ENCODE measurements around the gene HTR1E.
A peak's percentile ranks its signal among the peaks of the same experiment; 100 is the strongest.
"Not testable (repeated sequence)": the region's sequence is repeated elsewhere in the genome, so short reads cannot be mapped to it uniquely, and the experiment has no call there.

HTR1E gene

GRCh38 chr6:86937219-86938079, at the start of gene HTR1E:
Gene HTR1E, plus strand, starts transcription at chr6:86937528. Its CDS starts 77,807 bp downstream, at chr6:87015335.
- DNase-seq (ENCODE audit: low read depth, low spot score) = no peak

GRCh38 chr6:86888301-86888700, 49.0 kb upstream of the HTR1E start:
- DNase-seq (ENCODE audit: low read depth, low spot score) = no peak

- not testable (repeated sequence) for DNase-seq (ENCODE audit: low read depth, low spot score)
Observed at GRCh38 chr6:86897265-86897664, 40.1 kb upstream of the HTR1E start.

GRCh38 chr6:86913795-86914194, 23.5 kb upstream of the HTR1E start:
- no peak for DNase-seq (ENCODE audit: low read depth, low spot score)

GRCh38 chr6:86916393-86916792, 20.9 kb upstream of the HTR1E start:
- DNase-seq (ENCODE audit: low read depth, low spot score) = no peak

GRCh38 chr6:86927138-86927537, 10.2 kb upstream of the HTR1E start:
- DNase-seq (ENCODE audit: low read depth, low spot score) = not testable (repeated sequence)

GRCh38 chr6:86927859-86928258, 9.5 kb upstream of the HTR1E start:
- not testable (repeated sequence) for DNase-seq (ENCODE audit: low read depth, low spot score)

GRCh38 chr6:86934365-86934764, 3.0 kb upstream of the HTR1E start:
- DNase-seq (ENCODE audit: low read depth, low spot score) = no peak

- peak; percentile 65 for DNase-seq (ENCODE audit: low read depth, low spot score)
Observed at GRCh38 chr6:86936834-86937218, 502 bp upstream of the HTR1E start.

- no peak for DNase-seq (ENCODE audit: low read depth, low spot score)
Observed at GRCh38 chr6:86938814-86939213, 1.5 kb downstream of the HTR1E start.

- DNase-seq (ENCODE audit: low read depth, low spot score) = no peak
Observed at GRCh38 chr6:86941461-86941860, 4.1 kb downstream of the HTR1E start.

GRCh38 chr6:86942769-86943516, 5.6 kb downstream of the HTR1E start:
- DNase-seq (ENCODE audit: low read depth, low spot score) = no peak

- no peak for DNase-seq (ENCODE audit: low read depth, low spot score)
Observed at GRCh38 chr6:86943819-86944407, 6.6 kb downstream of the HTR1E start.

- DNase-seq (ENCODE audit: low read depth, low spot score) = no peak
Observed at GRCh38 chr6:86949771-86950170, 12.4 kb downstream of the HTR1E start.

- no peak for DNase-seq (ENCODE audit: low read depth, low spot score)
Observed at GRCh38 chr6:86952991-86953390, 15.7 kb downstream of the HTR1E start.

GRCh38 chr6:86959656-86960055, 22.3 kb downstream of the HTR1E start:
- no peak for DNase-seq (ENCODE audit: low read depth, low spot score)

- no peak for DNase-seq (ENCODE audit: low read depth, low spot score)
Observed at GRCh38 chr6:86961455-86962200, 24.3 kb downstream of the HTR1E start.

- DNase-seq (ENCODE audit: low read depth, low spot score) = no peak
Observed at GRCh38 chr6:86963352-86963751, 26.0 kb downstream of the HTR1E start.

- DNase-seq (ENCODE audit: low read depth, low spot score) = no peak
Observed at GRCh38 chr6:86964029-86964579, 26.8 kb downstream of the HTR1E start.

- DNase-seq (ENCODE audit: low read depth, low spot score) = no peak
Observed at GRCh38 chr6:86966271-86966670, 28.9 kb downstream of the HTR1E start.

GRCh38 chr6:86969573-86969972, 32.2 kb downstream of the HTR1E start:
- DNase-seq (ENCODE audit: low read depth, low spot score) = no peak

Data from iPS DF 19.7 (cell line).